Upper lobe of left lung (tissue), 6 donors: ENCODE data around the gene ZBTB38. TPM values are rescaled to one million over a fixed set of nuclear protein-coding genes. Genes with fewer than 3 reads are reported as not detected.

ENCODE experiments used
- ATAC-seq, 2 donors: fragments of 200-7000 bp; cut with Tn5 transposase; one replicate each; pipeline ENCODE4 v1.9.1; 2022; ENCODE audit warnings: mild to moderate bottlenecking in 2 of 2, moderate library complexity in 2 of 2; ENCODE audit not compliant: low FRiP score in 2 of 2
- DNase-seq, 2 donors: peaks; one replicate each; pipeline ENCODE4 v3.0.0-alpha.2; 2019 to 2020
- H3K27ac ChIP-seq, 4 donors: fragments of 200-600 bp; sonication (generic); one replicate each; pipeline ENCODE4 v1.5.1; 2016 to 2019
- H3K27me3 ChIP-seq, 4 donors: fragments of 200-600 bp; sonication (generic); one replicate each; pipeline ENCODE4 v1.5.1; 2017 to 2019
- H3K36me3 ChIP-seq, 4 donors: fragments of 200-600 bp; sonication (generic); one replicate each; pipeline ENCODE4 v1.5.1; 2016 to 2019
- H3K4me1 ChIP-seq, 4 donors: fragments of 200-600 bp; sonication (generic); one replicate each; pipeline ENCODE4 v1.5.1; 2018 to 2019
- H3K4me3 ChIP-seq, 4 donors: fragments of 200-600 bp; sonication (generic); one replicate each; pipeline ENCODE4 v1.5.1; 2017 to 2019; ENCODE audit warnings: mild to moderate bottlenecking in 2 of 4, moderate library complexity in 1 of 4
- H3K9me3 ChIP-seq, 4 donors: fragments of 200-600 bp; sonication (generic); one replicate each; pipeline ENCODE4 v1.5.1; 2018 to 2019
- EP300 ChIP-seq, 4 donors: sonication (generic); formaldehyde crosslinking; IDR thresholded peaks; one replicate each; pipeline ENCODE4 v1.5.1; 2017; ENCODE audit warnings: antibody characterized with exemption in 4 of 4, control low read depth in 2 of 4
- POLR2A ChIP-seq, 4 donors: fragments of 450-650 bp; IDR thresholded peaks; one replicate each; pipeline ENCODE4 v1.5.1; 2016 to 2017; ENCODE audit warnings: antibody characterized with exemption in 4 of 4, mild to moderate bottlenecking in 2 of 4
- POLR2AphosphoS5 ChIP-seq, 2 donors: sonication (generic); formaldehyde crosslinking; IDR thresholded peaks; one replicate each; pipeline ENCODE4 v1.5.1; 2017; ENCODE audit warnings: antibody characterized with exemption in 2 of 2
- WGBS, 2 donors: methylation state at CpG; one replicate each; pipeline ENCODE4 v1.1.5; 2017 to 2018; 5-methylcytosine and 5-hydroxymethylcytosine counted together
- total RNA-seq, 6 donors: library from RNA; depleted of rRNA in 4 of 6; stranded (reverse); fragments of >200 nt in 4 of 6; gene quantifications; one replicate each; pipeline versions ENCODE4 v1.1.0 to v1.2.1, GENCODE V29; 2016 to 2021
- TF ChIP-seq, protein P1 (sequence below), 6 experiments: fragments of 450-650 bp in 4 of 6; fragments of 200-600 bp in 2 of 6; sonication (generic) in 2 of 6; IDR thresholded peaks; one replicate each; pipeline ENCODE4 v1.5.1; 2016 to 2019; ENCODE audit warnings: antibody characterized with exemption in 6 of 6
- donor health status: DM: no; HTN: no; CAD: no; lungs with moderate emphysema.
- donor health status: DM: no; HTN: yes; CAD: no; lungs with severe emphysema.

Gene ZBTB38
- total RNA-seq, 6 donors from 2014 or later = 80.2 to 146 (median 91.8) TPM

DNA sequence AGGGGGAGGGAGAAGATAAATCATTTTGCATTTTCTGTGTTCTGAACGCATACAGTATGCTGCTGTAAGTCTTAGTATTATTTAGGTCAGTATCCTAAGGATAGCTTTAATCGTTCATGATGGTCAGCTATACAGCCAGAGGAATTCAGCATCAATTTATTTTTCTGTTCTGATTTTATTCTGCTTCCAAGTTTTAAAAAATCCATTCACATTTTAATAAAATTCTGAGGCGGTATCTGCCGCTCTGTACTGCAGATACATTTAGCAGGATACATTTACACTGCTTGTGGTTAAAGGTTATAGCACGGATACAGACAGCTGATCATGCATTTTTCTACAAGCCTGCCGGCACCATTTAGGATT is 17.8 kb downstream of the ZBTB38 start:
- peak overlapping the region in 2 of 4 donors; percentile 18 to 35 for H3K27ac ChIP-seq
- H3K4me3 ChIP-seq = peak overlapping the region in 3 of 4 donors; percentile 10 to 36 (median 23)
- H3K9me3 ChIP-seq = no peaks in the 10 kb centered on the region
- ATAC-seq = no peak
- no peaks in the 10 kb centered on the region for H3K27me3 ChIP-seq
- H3K4me1 ChIP-seq = peaks cover 0 to 17% (median 9%) of the 10 kb centered on the region in 4 donors
- DNase-seq = no peak
- TF ChIP-seq POLR2A (IDR thresholded peaks at IDR 0.05) (no peak), EP300 (IDR thresholded peaks at IDR 0.05) (no peak), POLR2AphosphoS5 (IDR thresholded peaks at IDR 0.05) (no peak)
- TF ChIP-seq, protein P1, sequence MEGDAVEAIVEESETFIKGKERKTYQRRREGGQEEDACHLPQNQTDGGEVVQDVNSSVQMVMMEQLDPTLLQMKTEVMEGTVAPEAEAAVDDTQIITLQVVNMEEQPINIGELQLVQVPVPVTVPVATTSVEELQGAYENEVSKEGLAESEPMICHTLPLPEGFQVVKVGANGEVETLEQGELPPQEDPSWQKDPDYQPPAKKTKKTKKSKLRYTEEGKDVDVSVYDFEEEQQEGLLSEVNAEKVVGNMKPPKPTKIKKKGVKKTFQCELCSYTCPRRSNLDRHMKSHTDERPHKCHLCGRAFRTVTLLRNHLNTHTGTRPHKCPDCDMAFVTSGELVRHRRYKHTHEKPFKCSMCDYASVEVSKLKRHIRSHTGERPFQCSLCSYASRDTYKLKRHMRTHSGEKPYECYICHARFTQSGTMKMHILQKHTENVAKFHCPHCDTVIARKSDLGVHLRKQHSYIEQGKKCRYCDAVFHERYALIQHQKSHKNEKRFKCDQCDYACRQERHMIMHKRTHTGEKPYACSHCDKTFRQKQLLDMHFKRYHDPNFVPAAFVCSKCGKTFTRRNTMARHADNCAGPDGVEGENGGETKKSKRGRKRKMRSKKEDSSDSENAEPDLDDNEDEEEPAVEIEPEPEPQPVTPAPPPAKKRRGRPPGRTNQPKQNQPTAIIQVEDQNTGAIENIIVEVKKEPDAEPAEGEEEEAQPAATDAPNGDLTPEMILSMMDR (IDR thresholded peaks at IDR 0.05) = no peak
- 83 to 86% methylated on average over 6 of the region's 6 CpGs for WGBS, 2 donors
- H3K36me3 ChIP-seq = peaks cover 0 to 34% (median 6%) of the 10 kb centered on the region in 4 donors

DNA sequence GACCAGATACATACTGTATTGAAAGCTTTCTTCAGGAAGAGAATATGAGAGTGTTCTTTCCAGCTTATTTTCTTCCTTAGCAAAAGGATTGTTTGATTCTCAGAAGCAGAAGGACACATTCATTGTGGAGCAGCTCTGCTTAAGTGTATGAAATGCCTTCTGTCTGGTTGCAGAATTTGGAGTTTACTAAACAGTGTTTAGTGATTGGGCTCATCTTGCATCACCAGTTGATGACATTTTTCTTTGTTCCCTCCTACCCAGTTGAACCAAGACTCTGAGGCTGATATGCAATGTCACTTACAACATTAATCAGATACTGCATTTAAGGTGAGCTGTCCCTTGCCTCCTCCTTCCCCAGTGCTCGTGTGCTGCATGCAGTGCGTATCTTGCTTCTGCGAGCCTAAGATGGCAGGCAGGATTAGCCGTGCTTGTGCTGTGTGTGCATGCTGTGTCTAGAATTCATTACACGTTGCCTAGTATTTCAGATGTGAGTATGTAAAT is 18.4 kb downstream of the ZBTB38 start:
- TF ChIP-seq POLR2A (IDR thresholded peaks at IDR 0.05) (peak in 1 of 4 donors; percentile 29), EP300 (IDR thresholded peaks at IDR 0.05) (no peak), POLR2AphosphoS5 (IDR thresholded peaks at IDR 0.05) (peak in 1 of 2 donors; percentile 17)
- TF ChIP-seq, protein P1 (IDR thresholded peaks at IDR 0.05) = no peak
- Histone ChIP-seq H3K36me3 (peaks cover 0 to 29% (median 3%) of the 10 kb centered on the region in 4 donors), H3K27ac (peak overlapping the region; percentile 17 to 41 (median 28)), H3K27me3 (no peaks in the 10 kb centered on the region), H3K9me3 (no peaks in the 10 kb centered on the region), H3K4me3 (peak overlapping the region in 3 of 4 donors; percentile 10 to 36 (median 23)), H3K4me1 (peaks cover 0 to 17% (median 15%) of the 10 kb centered on the region in 4 donors)
- no peak for DNase-seq
- ATAC-seq = peak in 1 of 2 donors; percentile 38
- WGBS, 2 donors = 76 to 81% methylated on average over 5 of the region's 5 CpGs

DNA sequence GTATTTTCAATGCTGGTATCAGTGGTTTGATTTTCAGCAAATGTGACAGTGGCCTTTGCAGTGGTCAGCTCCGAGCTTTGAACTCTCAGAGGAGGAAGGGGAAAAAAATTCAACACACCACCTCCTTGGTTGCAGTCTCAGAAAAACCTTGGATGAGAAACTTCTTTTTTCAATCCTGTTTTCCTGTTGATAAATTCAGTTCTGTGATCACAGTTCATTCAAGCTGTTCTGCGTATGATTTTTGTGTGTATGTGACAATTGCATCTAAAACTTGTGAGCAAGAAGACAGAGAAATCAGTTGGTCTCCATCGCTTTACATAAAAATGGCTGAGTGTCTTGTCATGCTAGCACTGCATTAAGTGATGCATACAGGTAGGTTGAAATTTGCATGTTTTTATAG is 19.2 kb downstream of the ZBTB38 start:
- no peak overlapping the region for H3K4me3 ChIP-seq
- H3K27ac ChIP-seq = no peak overlapping the region
- no peaks in the 10 kb centered on the region for H3K9me3 ChIP-seq
- H3K27me3 ChIP-seq = no peaks in the 10 kb centered on the region
- WGBS, 2 donors = 86 to 92% methylated on average over 3 of the region's 3 CpGs
- TF ChIP-seq EP300 (IDR thresholded peaks at IDR 0.05) (no peak), POLR2AphosphoS5 (IDR thresholded peaks at IDR 0.05) (no peak), POLR2A (IDR thresholded peaks at IDR 0.05) (no peak)
- TF ChIP-seq, protein P1 (IDR thresholded peaks at IDR 0.05) = no peak
- H3K36me3 ChIP-seq = peaks cover 0 to 20% (median 3%) of the 10 kb centered on the region in 4 donors
- DNase-seq = no peak
- H3K4me1 ChIP-seq = peaks cover 0 to 22% (median 18%) of the 10 kb centered on the region in 4 donors
- no peak for ATAC-seq

DNA sequence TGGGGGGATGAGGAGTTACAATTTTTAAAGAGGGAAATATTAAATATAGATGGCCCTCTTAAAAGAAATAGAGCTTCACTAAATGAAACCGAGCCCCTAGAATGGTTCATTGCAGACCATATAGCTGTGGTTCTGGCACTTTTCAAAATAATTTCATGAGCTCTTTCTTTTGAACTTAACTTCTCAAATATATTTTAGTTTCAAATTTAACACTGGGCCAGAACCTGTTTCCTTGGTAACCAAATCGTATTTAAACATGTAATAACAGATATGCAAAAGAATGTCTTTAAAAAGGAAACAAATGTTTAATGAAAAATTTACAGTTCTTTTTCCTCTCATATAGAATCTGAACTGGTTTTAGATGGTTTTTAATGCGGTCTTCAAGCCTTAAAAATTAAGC is 20.1 kb downstream of the ZBTB38 start:
- Histone ChIP-seq H3K27ac (peak overlapping the region; percentile 44 to 51 (median 50)), H3K9me3 (no peaks in the 10 kb centered on the region), H3K4me1 (peaks cover 0 to 22% (median 18%) of the 10 kb centered on the region in 4 donors), H3K36me3 (peaks cover 0 to 13% (median 3%) of the 10 kb centered on the region in 4 donors), H3K4me3 (peak overlapping the region in 2 of 4 donors; percentile 7 to 25), H3K27me3 (no peaks in the 10 kb centered on the region)
- TF ChIP-seq POLR2AphosphoS5 (IDR thresholded peaks at IDR 0.05) (no peak), POLR2A (IDR thresholded peaks at IDR 0.05) (no peak), EP300 (IDR thresholded peaks at IDR 0.05) (no peak)
- TF ChIP-seq, protein P1 (IDR thresholded peaks at IDR 0.05) = no peak
- DNase-seq (no peak), ATAC-seq (no peak)
- WGBS, 2 donors = 66 to 76% methylated on average over 3 of the region's 3 CpGs
